ENCODE measurements around the gene DST. TPM values are rescaled to one million over a fixed set of nuclear protein-coding genes. Genes with fewer than 3 reads are reported as not detected.

DST gene
- total RNA-seq, 1 donor from 2014 or later: 442 TPM

DNA sequence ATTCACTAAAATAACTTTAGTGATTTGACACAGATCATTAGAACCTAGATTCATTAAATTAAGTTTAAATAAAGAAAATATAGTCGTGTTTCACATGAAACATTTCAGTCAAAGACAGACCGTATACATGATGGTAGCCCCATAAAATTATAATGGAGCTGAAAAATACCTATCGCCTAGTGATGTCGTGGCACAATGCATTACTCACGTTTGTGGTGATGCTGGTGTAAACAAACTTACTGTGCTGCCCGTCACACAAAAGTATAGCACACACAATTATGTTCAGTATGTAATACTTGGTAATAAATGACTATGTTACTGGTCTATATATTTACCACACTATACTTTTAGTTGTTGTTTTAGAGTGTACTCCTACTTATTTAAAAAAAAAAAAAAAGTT is 17.3 kb downstream of the DST start:
- H3K36me3 ChIP-seq (ENCODE audit: insufficient read depth, low read length): peaks cover 70% of the 10 kb centered on the region
- DNase-seq (ENCODE audit: low read depth): peak; percentile 29
- H3K4me1 ChIP-seq (ENCODE audit: insufficient read depth, low read length): no peaks in the 10 kb centered on the region
- H3K79me2 ChIP-seq (ENCODE audit: insufficient read depth, low read length): no peaks in the 10 kb centered on the region
- no peak overlapping the region for H3K9ac ChIP-seq (ENCODE audit: low read length)
- no peaks in the 10 kb centered on the region for H3K9me3 ChIP-seq (ENCODE audit: insufficient read depth, low read depth, low read length)
- Mint-ChIP-seq H3K4me1 (ENCODE audit: low read depth, unreplicated experiment) (peaks cover 2% of the 10 kb centered on the region), H3K27ac (ENCODE audit: unreplicated experiment) (no peak overlapping the region), H3K4me3 (ENCODE audit: unreplicated experiment) (no peak overlapping the region), H3K27me3 (ENCODE audit: low read depth, unreplicated experiment) (no peaks in the 10 kb centered on the region), H3K9me3 (ENCODE audit: unreplicated experiment) (no peaks in the 10 kb centered on the region), H3K36me3 (ENCODE audit: low read depth, unreplicated experiment) (peaks cover 2% of the 10 kb centered on the region)
- FAIRE-seq: no peak
- H4K20me1 ChIP-seq (ENCODE audit: insufficient read depth, low read length): no peaks in the 10 kb centered on the region
- H3K4me3 ChIP-seq (ENCODE audit: insufficient read depth, low read depth, low read length): no peak overlapping the region
- no peak overlapping the region for H2AFZ ChIP-seq (ENCODE audit: low read depth, low read length)
- no peaks in the 10 kb centered on the region for H3K27me3 ChIP-seq (ENCODE audit: insufficient read depth, low read length)
- H3K27ac ChIP-seq (ENCODE audit: low read depth, low read length): peak overlapping the region; percentile 7
- H3K4me2 ChIP-seq (ENCODE audit: low read length): no peak overlapping the region
- TF ChIP-seq, protein P1, sequence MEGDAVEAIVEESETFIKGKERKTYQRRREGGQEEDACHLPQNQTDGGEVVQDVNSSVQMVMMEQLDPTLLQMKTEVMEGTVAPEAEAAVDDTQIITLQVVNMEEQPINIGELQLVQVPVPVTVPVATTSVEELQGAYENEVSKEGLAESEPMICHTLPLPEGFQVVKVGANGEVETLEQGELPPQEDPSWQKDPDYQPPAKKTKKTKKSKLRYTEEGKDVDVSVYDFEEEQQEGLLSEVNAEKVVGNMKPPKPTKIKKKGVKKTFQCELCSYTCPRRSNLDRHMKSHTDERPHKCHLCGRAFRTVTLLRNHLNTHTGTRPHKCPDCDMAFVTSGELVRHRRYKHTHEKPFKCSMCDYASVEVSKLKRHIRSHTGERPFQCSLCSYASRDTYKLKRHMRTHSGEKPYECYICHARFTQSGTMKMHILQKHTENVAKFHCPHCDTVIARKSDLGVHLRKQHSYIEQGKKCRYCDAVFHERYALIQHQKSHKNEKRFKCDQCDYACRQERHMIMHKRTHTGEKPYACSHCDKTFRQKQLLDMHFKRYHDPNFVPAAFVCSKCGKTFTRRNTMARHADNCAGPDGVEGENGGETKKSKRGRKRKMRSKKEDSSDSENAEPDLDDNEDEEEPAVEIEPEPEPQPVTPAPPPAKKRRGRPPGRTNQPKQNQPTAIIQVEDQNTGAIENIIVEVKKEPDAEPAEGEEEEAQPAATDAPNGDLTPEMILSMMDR (IDR thresholded peaks at IDR 0.05; ENCODE audit: insufficient read depth, low read depth, low read length): no peak
- no peak for TF ChIP-seq EZH2 (IDR thresholded peaks at IDR 0.05; ENCODE audit: insufficient read depth, low read length)

DNA sequence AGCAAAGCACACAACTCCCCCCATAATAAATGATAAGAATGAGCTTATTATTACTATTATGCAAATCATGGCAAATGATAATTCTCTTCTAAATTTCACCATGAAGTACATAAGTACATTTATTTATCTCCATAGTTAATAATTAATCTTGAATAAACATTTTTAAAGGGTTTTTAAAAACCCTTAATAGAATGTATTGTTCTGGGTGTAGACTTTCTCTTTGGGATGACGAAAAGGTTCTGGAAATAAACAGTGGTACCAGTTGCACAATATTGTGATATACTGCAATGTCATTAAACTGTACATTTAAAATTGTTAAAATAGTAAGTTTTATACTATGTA is 18.0 kb downstream of the DST start:
- Mint-ChIP-seq H3K27ac (ENCODE audit: unreplicated experiment) (peak overlapping the region; percentile 11), H3K27me3 (ENCODE audit: low read depth, unreplicated experiment) (no peaks in the 10 kb centered on the region), H3K36me3 (ENCODE audit: low read depth, unreplicated experiment) (peaks cover 2% of the 10 kb centered on the region), H3K4me1 (ENCODE audit: low read depth, unreplicated experiment) (peaks cover 2% of the 10 kb centered on the region), H3K9me3 (ENCODE audit: unreplicated experiment) (no peaks in the 10 kb centered on the region), H3K4me3 (ENCODE audit: unreplicated experiment) (no peak overlapping the region)
- Histone ChIP-seq H3K27ac (ENCODE audit: low read depth, low read length) (no peak overlapping the region), H3K4me1 (ENCODE audit: insufficient read depth, low read length) (no peaks in the 10 kb centered on the region), H3K9me3 (ENCODE audit: insufficient read depth, low read depth, low read length) (no peaks in the 10 kb centered on the region), H3K4me3 (ENCODE audit: insufficient read depth, low read depth, low read length) (no peak overlapping the region), H3K9ac (ENCODE audit: low read length) (no peak overlapping the region), H3K36me3 (ENCODE audit: insufficient read depth, low read length) (peaks cover 70% of the 10 kb centered on the region), H2AFZ (ENCODE audit: low read depth, low read length) (no peak overlapping the region), H3K79me2 (ENCODE audit: insufficient read depth, low read length) (no peaks in the 10 kb centered on the region), H4K20me1 (ENCODE audit: insufficient read depth, low read length) (no peaks in the 10 kb centered on the region), H3K27me3 (ENCODE audit: insufficient read depth, low read length) (no peaks in the 10 kb centered on the region), H3K4me2 (ENCODE audit: low read length) (no peak overlapping the region)
- DNase-seq (ENCODE audit: low read depth): no peak
- TF ChIP-seq EZH2 (IDR thresholded peaks at IDR 0.05; ENCODE audit: insufficient read depth, low read length): no peak
- TF ChIP-seq, protein P1 (IDR thresholded peaks at IDR 0.05; ENCODE audit: insufficient read depth, low read depth, low read length): no peak
- FAIRE-seq: no peak

DNA sequence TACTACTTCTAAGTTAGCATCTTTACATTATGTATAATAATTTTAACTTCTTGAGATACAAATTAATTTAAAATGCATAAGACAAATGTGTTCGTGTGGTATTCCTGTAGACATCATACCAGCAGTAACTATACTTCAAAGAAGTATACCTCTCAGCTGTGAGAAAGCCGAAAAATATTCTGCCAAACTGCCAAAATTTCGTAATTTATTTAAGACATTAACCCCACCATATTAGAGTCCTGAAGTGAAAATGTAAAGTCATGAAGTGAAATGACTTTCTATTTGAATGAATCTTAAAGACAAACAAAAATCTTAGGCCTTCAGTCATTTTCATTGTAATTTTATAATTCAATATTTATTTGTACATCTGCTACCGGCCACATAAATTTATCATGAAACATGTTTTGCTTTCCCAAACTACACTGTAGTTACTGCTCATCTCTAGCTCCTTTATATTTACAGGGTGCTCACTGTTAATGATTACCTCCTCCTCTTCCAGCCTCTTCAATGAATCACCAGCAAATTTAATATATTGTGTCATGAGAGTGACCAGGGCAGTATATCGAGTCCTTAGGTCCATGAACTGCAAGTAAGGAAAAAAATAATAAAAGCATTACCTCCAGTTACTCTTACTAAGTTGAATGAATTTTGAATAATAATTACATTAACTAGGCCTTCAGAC is 18.5 kb downstream of the DST start:
- H3K4me2 ChIP-seq (ENCODE audit: low read length): no peak overlapping the region
- H3K79me2 ChIP-seq (ENCODE audit: insufficient read depth, low read length): no peaks in the 10 kb centered on the region
- no peaks in the 10 kb centered on the region for H3K9me3 Mint-ChIP-seq (ENCODE audit: unreplicated experiment)
- no peak overlapping the region for H3K4me3 ChIP-seq (ENCODE audit: insufficient read depth, low read depth, low read length)
- no peaks in the 10 kb centered on the region for H3K4me1 ChIP-seq (ENCODE audit: insufficient read depth, low read length)
- no peak overlapping the region for H2AFZ ChIP-seq (ENCODE audit: low read depth, low read length)
- H3K36me3 Mint-ChIP-seq (ENCODE audit: low read depth, unreplicated experiment): peaks cover 2% of the 10 kb centered on the region
- FAIRE-seq (no peak), DNase-seq (ENCODE audit: low read depth) (no peak)
- no peaks in the 10 kb centered on the region for H4K20me1 ChIP-seq (ENCODE audit: insufficient read depth, low read length)
- H3K9me3 ChIP-seq (ENCODE audit: insufficient read depth, low read depth, low read length): no peaks in the 10 kb centered on the region
- H3K27ac Mint-ChIP-seq (ENCODE audit: unreplicated experiment): peak overlapping the region; percentile 30
- H3K36me3 ChIP-seq (ENCODE audit: insufficient read depth, low read length): peaks cover 74% of the 10 kb centered on the region
- H3K27me3 Mint-ChIP-seq (ENCODE audit: low read depth, unreplicated experiment): no peaks in the 10 kb centered on the region
- H3K27ac ChIP-seq (ENCODE audit: low read depth, low read length): no peak overlapping the region
- H3K9ac ChIP-seq (ENCODE audit: low read length): no peak overlapping the region
- H3K4me1 Mint-ChIP-seq (ENCODE audit: low read depth, unreplicated experiment): peaks cover 2% of the 10 kb centered on the region
- no peaks in the 10 kb centered on the region for H3K27me3 ChIP-seq (ENCODE audit: insufficient read depth, low read length)
- TF ChIP-seq, protein P1 (IDR thresholded peaks at IDR 0.05; ENCODE audit: insufficient read depth, low read depth, low read length): no peak
- no peak overlapping the region for H3K4me3 Mint-ChIP-seq (ENCODE audit: unreplicated experiment)

All from astrocyte (in vitro differentiated cells and primary cell).